ENCODE results near the gene NACC1.

GRCh38 chr19:13165162-13165997, 47.3 kb downstream of the NACC1 start:
- TF ChIP-seq CTCF (conservative IDR thresholded peaks at IDR 0.05) (no peak), ZFX (IDR thresholded peaks at IDR 0.05) (no peak)
